HL-60 (cell line): Measurements from ENCODE around the gene MRM1.

Experiments used
- CTCF ChIP-seq: IDR thresholded peaks from one replicate; pipeline ENCODE4 v1.5.1; 2011; ENCODE audit warnings: low read length, control low read depth, inconsistent platforms; ENCODE audit not compliant: insufficient read depth
- GABPA ChIP-seq: IDR thresholded peaks from 2 replicates; pipeline ENCODE4 v1.6.1; 2012; ENCODE audit warnings: low read depth

- TF ChIP-seq CTCF (no peak), GABPA (peak; percentile 75)
These were observed at the start of gene MRM1 for GRCh38 chr17:36601303-36602029.
